ENCODE results near the gene TMEM273. TPM values are rescaled to one million over a fixed set of nuclear protein-coding genes. Genes with fewer than 3 reads are reported as not detected.

Gene TMEM273
- total and polyA plus RNA-seq, 2 of the 4 experiments (the other 2 are of a cell fraction) = not detected

DNA sequence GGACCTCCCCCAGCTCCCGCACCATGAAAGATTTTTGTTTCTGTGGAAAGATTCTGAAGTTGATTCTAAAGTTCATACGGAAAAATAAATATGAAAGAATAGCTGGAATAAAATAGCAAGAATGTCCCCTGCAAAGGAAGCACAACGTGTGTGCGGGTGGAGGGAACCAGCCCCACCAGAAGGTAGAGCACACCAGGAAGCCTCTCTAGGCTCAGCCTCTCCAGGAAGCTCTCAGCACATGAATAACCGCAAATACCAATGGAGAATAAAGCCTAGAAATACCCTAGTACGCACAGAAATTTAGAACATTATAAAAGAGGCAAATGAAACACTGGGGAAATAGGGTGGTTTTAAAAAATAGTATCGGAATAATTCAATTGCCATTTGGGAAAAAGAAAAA, 29.8 kb downstream of the TMEM273 start:
- Histone ChIP-seq H3K4me2 (ENCODE audit: low read depth, low read length) (no peak overlapping the region), H2BK15ac (ENCODE audit: low read depth, low read length) (0 out of 3 replicates have a peak overlapping the region, but pooled peaks have one; percentile 3), H3K4me1 (ENCODE audit: control insufficient read depth, insufficient read depth, low read length) (peaks cover 12% of the 10 kb centered on the region), H3K27ac (ENCODE audit: insufficient read depth, low read length) (no peak overlapping the region), H2AK5ac (ENCODE audit: low read depth, low read length) (no peak overlapping the region), H2BK20ac (ENCODE audit: low read depth, low read length) (peak overlapping the region; percentile 48; the same call in 1 of the 2 replicates), H4K5ac (ENCODE audit: low read depth, low read length) (no peak overlapping the region), H3K14ac (replicated peaks; ENCODE audit: low read depth, low read length) (0 out of 2 replicates have a peak overlapping the region, but pooled peaks have one; percentile 2), H3K27me3 (ENCODE audit: control insufficient read depth, insufficient read depth, low read length) (no peaks in the 10 kb centered on the region), H4K8ac (ENCODE audit: low read depth in 2 of 2, low read length in 2 of 2) (no peak overlapping the region), H3K4me3 (ENCODE audit: insufficient read depth, low read depth, low read length) (no peak overlapping the region), H3K23ac (ENCODE audit: low read depth, low read length) (no peak overlapping the region), H3K4ac (ENCODE audit: low read depth, low read length) (peak overlapping the region; percentile 54), H4K91ac (ENCODE audit: insufficient read depth, low read depth, low read length) (peak overlapping the region; percentile 57), H2AFZ (replicated peaks; ENCODE audit: low read length, poor library complexity) (no peak overlapping the region), H3K9ac (ENCODE audit: low read depth, low read length) (no peak overlapping the region), H3K56ac (ENCODE audit: extremely low read depth, insufficient read depth, low read length) (no peak overlapping the region), H2AK9ac (replicated peaks; ENCODE audit: low read depth, low read length, poor library complexity) (no peak overlapping the region), H3K79me1 (ENCODE audit: low read depth in 1 of 2, low read length in 2 of 2) (no peaks in the 10 kb centered on the region), H3K18ac (ENCODE audit: low read depth, low read length) (peak overlapping the region; percentile 77; the same call in 1 of the 2 replicates), H3K9me3 (ENCODE audit: control insufficient read depth, insufficient read depth, low read length) (no peaks in the 10 kb centered on the region), H3K36me3 (ENCODE audit: control insufficient read depth, insufficient read depth, low read length) (no peaks in the 10 kb centered on the region), H4K20me1 (ENCODE audit: insufficient read depth, low read length) (no peaks in the 10 kb centered on the region), H2BK120ac (ENCODE audit: low read depth, low read length) (peak overlapping the region; percentile 59), H3K9me1 (ENCODE audit: insufficient read depth, low read length) (peaks cover 25% of the 10 kb centered on the region), H2BK5ac (ENCODE audit: low read depth, low read length, poor library complexity, severe bottlenecking) (no peak overlapping the region)
- ATAC-seq (ENCODE audit: low read depth) (no peak), DNase-seq (no peak)
- WGBS, 2 experiments (ENCODE audit: extremely low coverage in 2 of 2, insufficient read length in 1 of 2) = 50% methylated on average over 2 of the region's 7 CpGs; no CpG with 5 or more reads in 1 of the 2 experiments
- TF ChIP-seq MXI1 (IDR thresholded peaks at IDR 0.05; ENCODE audit: borderline replicate concordance, low read depth, low read length) (no peak), FOS (IDR thresholded peaks at IDR 0.05; ENCODE audit: low read depth, low read length) (no peak), BHLHE40 (IDR thresholded peaks at IDR 0.05; ENCODE audit: low read depth, low read length) (no peak), RCOR1 (IDR thresholded peaks at IDR 0.05; ENCODE audit: insufficient replicate concordance, low read length) (no peak), SMC3 (IDR thresholded peaks at IDR 0.05; ENCODE audit: low read depth, low read length) (no peak), NFE2L2 (IDR thresholded peaks at IDR 0.05; ENCODE audit: low read depth, low read length) (no peak), CHD1 (IDR thresholded peaks at IDR 0.05; ENCODE audit: low read depth, low read length) (no peak), RFX5 (IDR thresholded peaks at IDR 0.05; ENCODE audit: low read depth, low read length) (no peak), RAD21 (IDR thresholded peaks at IDR 0.05; ENCODE audit: low read length) (no peak), MAFK (IDR thresholded peaks at IDR 0.05; ENCODE audit: low read depth, low read length) (no peak), POLR2A (IDR thresholded peaks at IDR 0.05; ENCODE audit: low read depth, low read length) (no peak), CEBPB (IDR thresholded peaks at IDR 0.05; ENCODE audit: low read depth, low read length) (no peak), MAZ (IDR thresholded peaks at IDR 0.05; ENCODE audit: borderline replicate concordance, low read depth, low read length) (no peak)
- TF ChIP-seq, protein P1, sequence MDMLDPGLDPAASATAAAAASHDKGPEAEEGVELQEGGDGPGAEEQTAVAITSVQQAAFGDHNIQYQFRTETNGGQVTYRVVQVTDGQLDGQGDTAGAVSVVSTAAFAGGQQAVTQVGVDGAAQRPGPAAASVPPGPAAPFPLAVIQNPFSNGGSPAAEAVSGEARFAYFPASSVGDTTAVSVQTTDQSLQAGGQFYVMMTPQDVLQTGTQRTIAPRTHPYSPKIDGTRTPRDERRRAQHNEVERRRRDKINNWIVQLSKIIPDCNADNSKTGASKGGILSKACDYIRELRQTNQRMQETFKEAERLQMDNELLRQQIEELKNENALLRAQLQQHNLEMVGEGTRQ (IDR thresholded peaks at IDR 0.05; ENCODE audit: low read depth, low read length) = no peak
- TF ChIP-seq, protein P2, sequence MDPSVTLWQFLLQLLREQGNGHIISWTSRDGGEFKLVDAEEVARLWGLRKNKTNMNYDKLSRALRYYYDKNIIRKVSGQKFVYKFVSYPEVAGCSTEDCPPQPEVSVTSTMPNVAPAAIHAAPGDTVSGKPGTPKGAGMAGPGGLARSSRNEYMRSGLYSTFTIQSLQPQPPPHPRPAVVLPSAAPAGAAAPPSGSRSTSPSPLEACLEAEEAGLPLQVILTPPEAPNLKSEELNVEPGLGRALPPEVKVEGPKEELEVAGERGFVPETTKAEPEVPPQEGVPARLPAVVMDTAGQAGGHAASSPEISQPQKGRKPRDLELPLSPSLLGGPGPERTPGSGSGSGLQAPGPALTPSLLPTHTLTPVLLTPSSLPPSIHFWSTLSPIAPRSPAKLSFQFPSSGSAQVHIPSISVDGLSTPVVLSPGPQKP (IDR thresholded peaks at IDR 0.05; ENCODE audit: borderline replicate concordance, low read depth, low read length) = no peak
- TF ChIP-seq, protein P3, sequence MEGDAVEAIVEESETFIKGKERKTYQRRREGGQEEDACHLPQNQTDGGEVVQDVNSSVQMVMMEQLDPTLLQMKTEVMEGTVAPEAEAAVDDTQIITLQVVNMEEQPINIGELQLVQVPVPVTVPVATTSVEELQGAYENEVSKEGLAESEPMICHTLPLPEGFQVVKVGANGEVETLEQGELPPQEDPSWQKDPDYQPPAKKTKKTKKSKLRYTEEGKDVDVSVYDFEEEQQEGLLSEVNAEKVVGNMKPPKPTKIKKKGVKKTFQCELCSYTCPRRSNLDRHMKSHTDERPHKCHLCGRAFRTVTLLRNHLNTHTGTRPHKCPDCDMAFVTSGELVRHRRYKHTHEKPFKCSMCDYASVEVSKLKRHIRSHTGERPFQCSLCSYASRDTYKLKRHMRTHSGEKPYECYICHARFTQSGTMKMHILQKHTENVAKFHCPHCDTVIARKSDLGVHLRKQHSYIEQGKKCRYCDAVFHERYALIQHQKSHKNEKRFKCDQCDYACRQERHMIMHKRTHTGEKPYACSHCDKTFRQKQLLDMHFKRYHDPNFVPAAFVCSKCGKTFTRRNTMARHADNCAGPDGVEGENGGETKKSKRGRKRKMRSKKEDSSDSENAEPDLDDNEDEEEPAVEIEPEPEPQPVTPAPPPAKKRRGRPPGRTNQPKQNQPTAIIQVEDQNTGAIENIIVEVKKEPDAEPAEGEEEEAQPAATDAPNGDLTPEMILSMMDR (conservative IDR thresholded peaks at IDR 0.05; ENCODE audit: low read depth, low read length) = no peak
- BruUV-seq (replicated peaks) = no TSS peak
- dilution Hi-C loops (cut with HindIII; ENCODE audit: low sequenced_read_pairs, unreplicated experiment) (no loop called here), intact Hi-C loops (cut with micrococcal nuclease) (no loop called here), in situ Hi-C loops (cut with MboI; ENCODE audit: low sequenced_read_pairs) (no loop called here)
- ChIA-PET CTCF (interaction anchor here (0.7 kb wide), 1 partner anchor 24 kb away, joined by 3 read pairs; no protein-coding TSS in a partner anchor), POLR2A (ENCODE audit: unreplicated experiment) (no interaction called here)
